Ramos (cell line): ENCODE data around the gene MEP1A.
"Not testable (repeated sequence)": the region's sequence is repeated elsewhere in the genome, so short reads cannot be mapped to it uniquely, and the experiment has no call there.

Experiments used
- in situ Hi-C: fragments of 300-500 bp; cut with MboI; formaldehyde crosslinking; loops from one replicate; pipeline ENCODE4 v1.14.3; 2022; ENCODE audit warnings: low sequenced_read_pairs; ENCODE audit not compliant: unreplicated experiment

The MEP1A gene

GRCh38 chr6:46793138-46793537 lies at the start of gene MEP1A:
Gene MEP1A, plus strand, starts transcription at chr6:46793389. Its CDS starts 10 bp downstream, at chr6:46793399.
- in situ Hi-C loops: loop anchor here (25.0 kb wide), 2 partner anchors 581 to 706 kb away; no protein-coding TSS in a partner anchor

DNA sequence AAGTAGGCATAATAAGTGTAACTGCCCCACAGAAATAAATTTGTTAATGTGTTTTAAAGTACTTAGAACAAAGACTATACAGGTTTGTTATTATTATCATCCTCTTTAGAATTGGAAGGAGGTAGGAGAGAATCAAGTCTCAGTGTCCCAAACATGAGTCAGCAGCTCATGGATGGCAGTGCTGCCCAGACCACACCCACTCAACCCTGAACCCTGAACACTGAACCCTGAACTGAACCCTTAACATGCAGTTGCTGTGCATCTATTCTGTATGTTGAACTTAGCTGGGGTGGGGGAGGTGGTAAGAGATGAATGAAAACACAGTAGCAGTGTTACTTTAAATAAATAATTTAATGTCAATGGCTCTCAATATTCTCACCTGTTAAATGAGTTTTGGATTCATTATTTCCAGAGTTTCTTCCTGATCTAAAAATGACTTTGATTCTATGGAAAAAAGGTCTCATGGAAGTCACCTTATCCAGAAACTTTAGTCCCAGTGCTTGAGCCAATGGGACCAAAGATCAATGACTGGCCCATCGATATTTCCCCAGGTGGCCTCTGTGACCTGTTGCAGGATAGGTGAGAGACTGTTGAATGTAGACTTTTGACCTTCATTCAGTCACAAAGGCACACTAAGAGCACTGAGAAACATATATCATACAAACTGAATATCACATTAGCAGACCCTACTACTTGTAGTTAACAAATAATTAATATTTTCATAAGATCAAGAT lies 49.6 kb upstream of the MEP1A start:
- in situ Hi-C loops: no loop called here

DNA sequence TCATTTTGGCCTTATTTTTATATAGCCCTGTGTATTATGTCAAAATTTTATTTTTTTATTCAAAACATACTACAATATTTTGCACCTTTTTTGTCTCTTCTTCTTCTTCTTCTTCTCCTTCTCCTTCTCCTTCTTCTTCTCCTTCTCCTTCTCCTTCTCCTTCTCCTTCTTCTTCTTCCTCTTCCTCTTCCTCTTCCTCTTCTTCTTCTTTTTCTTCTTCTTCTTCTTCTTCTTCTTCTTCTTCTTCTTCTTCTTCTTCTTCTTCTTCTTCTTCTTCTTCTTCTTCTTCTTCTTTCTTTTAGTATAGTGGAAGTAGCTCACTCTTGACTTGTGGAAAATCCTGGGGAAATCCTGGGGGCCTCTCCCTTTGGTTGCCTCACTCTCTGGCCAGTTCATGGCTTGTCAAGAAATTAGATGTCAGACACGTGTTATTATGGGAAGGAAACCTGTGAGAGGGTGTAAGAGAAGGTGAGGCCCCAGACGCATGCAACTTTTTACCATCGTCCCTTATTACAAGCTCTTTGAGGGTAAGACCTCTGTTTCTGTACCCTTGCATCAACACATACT lies 48.9 kb upstream of the MEP1A start:
- in situ Hi-C loops: not testable (repeated sequence)

DNA sequence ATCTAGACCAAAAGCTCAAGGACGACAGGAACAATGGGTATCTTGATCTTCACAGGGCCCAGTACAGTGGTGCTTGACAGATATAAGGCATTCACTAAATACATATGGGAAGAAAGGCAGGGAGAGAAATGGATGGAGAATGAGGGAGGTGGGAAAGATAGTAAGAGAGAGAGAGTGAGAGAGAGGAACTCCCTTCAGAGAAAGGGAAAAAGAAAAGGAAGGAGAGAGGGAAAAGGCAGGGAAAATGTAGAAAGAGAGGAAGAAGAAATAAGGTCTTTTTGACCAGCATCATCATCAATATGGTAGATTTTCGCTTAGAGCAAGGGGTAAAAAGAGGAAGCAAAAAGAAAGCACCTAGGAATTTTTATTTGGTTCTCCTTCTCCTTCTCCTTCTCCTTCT lies 47.2 kb upstream of the MEP1A start:
- in situ Hi-C loops: no loop called here

- in situ Hi-C loops: no loop called here
Measured at GRCh38 chr6:46746696-46747095, 46.5 kb upstream of the MEP1A start, which contains the start of gene ANKRD66. Gene ANKRD66, plus strand, starts transcription at chr6:46746933. Its CDS starts 5,016 bp downstream, at chr6:46751949.

- in situ Hi-C loops: no loop called here
Measured at GRCh38 chr6:46748940-46749503, 44.2 kb upstream of the MEP1A start.

GRCh38 chr6:46749731-46750130 lies 43.5 kb upstream of the MEP1A start:
- in situ Hi-C loops: no loop called here

DNA sequence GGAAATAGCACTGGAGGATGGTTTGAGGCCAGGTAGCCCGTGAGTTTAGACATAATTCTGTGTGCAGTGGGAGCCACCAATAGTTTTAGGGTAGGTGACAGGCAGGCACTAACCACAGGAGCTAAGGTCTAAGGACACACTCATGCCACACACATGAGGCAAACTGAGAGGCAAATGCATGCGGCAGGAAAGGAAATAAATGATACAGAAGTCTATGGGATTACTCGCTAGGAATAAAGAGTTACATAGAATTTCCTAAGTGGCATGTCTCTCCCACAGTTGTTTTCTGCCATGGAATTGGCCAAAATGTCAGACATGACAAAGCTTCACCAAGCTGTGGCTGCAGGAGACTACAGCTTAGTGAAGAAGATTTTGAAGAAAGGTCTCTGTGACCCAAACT lies 41.5 kb upstream of the MEP1A start:
- in situ Hi-C loops: no loop called here

DNA sequence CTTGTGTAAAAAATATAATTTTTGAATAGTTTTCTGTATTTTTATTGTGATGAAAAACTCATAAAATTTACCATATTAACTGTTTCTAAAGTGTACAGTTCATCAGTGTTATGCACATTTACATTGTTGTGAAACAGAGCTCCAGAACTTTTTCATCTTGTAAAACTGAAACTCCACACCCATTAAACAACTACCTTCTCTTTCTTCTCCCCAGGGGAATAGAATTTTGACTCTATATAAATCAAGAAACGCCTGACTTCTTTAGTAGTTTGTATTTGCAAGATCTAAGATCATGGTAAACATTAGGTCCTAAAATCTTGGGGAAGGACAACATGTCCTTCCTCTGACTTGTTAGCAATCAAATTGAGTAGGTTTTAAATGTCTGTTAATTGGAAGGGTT lies 37.3 kb upstream of the MEP1A start:
- in situ Hi-C loops: no loop called here

GRCh38 chr6:46756469-46757213 lies 36.5 kb upstream of the MEP1A start:
- in situ Hi-C loops: no loop called here

DNA sequence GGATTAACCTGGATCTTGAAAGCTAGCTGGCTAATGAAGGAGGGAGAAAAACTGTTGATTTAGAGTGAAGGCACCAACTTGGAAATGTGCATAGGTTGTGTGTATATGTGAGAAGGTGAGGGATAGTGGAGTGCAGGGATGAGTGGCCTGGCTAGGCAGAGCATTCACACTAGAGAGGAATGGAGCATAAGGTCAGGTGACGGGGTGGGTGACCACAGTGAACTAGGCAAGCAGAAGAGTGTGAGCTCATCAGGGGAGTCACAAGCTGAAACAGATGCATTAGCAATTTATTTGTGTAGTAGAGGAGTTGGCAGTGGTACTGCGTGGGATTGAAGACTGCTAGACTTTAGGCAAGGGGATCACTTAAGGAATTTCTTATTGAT lies 36.0 kb upstream of the MEP1A start:
- in situ Hi-C loops: no loop called here

- in situ Hi-C loops: no loop called here
Measured at GRCh38 chr6:46758960-46759753, 34.0 kb upstream of the MEP1A start.

DNA sequence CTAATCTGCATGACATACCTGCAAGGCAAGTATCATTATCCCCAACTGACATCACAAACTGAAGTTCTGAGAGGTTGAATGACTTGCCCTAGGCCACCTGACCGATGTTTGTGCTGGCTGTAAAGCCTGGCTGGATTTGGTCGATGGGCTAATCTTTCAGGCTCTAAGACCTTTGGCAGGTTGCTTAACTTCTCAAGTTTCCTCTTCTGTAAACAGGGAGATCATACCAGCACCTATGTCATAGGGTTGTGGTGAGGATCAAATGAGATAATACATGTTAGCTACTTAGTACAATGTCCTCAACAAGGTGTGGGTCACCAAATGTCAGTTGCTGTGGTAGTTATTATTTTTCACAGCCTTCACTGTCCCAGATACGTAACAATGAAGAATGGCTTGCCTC lies 32.3 kb upstream of the MEP1A start:
- in situ Hi-C loops: no loop called here

GRCh38 chr6:46763466-46763865 lies 29.7 kb upstream of the MEP1A start:
- in situ Hi-C loops: no loop called here

GRCh38 chr6:46764280-46764679 lies 28.9 kb upstream of the MEP1A start:
- in situ Hi-C loops: not testable (repeated sequence)

GRCh38 chr6:46764961-46765360 lies 28.2 kb upstream of the MEP1A start:
- in situ Hi-C loops: no loop called here

GRCh38 chr6:46772016-46772415 lies 21.2 kb upstream of the MEP1A start:
- in situ Hi-C loops: no loop called here

DNA sequence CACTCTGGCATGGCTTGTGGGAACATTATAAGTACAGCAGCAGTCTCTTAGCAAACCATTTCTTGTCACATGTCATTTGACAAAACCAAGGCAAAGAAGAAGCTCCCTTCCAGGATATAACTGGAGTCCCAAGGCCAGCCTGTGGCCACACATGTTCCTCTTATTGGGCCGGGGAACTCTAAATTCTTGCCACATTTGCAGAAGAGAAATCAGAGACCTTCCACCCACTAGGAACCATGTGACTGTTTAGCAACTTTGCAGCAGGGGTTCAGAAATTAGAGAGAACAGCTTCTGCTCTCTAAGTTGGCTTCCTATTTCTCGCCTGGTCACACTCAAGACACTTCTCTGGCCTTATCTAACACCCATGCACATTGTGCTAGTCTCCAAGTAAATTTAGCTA lies 20.4 kb upstream of the MEP1A start:
- in situ Hi-C loops: no loop called here

DNA sequence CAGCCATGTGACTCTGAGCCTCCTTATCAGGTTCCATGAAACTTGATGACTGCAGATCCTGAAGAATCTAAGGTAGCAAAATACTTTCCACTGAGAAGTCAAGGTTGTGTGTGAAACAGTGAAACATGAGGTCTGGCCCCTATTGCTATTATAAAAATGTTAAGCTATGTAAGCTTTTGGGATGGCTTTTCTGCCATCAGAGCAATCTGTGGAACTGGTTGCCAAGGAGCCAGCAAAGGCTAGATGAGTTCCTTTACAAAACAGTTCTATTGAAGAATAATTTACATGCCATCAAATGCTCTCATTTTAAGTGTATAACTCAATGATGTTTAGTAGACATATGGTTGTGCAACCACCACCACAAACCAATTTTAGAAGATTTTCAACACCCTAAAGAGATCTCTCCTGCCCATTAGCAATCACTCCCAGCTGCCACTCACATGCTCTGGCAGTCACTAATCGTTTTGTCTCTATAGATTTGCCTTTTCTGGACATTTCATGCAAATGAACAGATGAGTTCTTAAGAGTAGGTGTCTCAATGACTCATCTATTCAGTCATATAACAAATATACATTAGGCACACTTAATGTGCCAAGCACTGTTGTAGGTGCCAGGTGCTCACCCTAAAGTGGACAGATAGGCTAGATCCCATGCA lies 19.9 kb upstream of the MEP1A start:
- in situ Hi-C loops: no loop called here

GRCh38 chr6:46774736-46775135 lies 18.5 kb upstream of the MEP1A start:
- in situ Hi-C loops: loop anchor here (5.0 to 25.0 kb wide), 3 partner anchors 357 to 687 kb away; no protein-coding TSS in a partner anchor
